H1 (cell line): ENCODE data around the gene PGAM2. TPM values are rescaled to one million over a fixed set of nuclear protein-coding genes. Genes with fewer than 3 reads are reported as not detected.

Experiments
- CTCF ChIA-PET: fragments of 300-600 bp; sonication (Branson Sonifier 250); formaldehyde crosslinking; loops from one replicate; lab custom pipeline; 2021; ENCODE audit not compliant: partially characterized antibody; lab: Charles Lee
- POLR2A ChIA-PET: fragments of 300-600 bp; sonication (Branson Sonifier 250); formaldehyde crosslinking; loops from one replicate; lab custom pipeline; 2021; ENCODE audit warnings: inconsistent platforms; ENCODE audit not compliant: partially characterized antibody; lab: Charles Lee
- DNase-seq, 2 experiments: peaks; one replicate each; pipeline versions ENCODE4 v3.0.0 to v3.0.0-alpha.2; 2010 to 2022; ENCODE audit warnings: low spot score in 2 of 2, low read depth in 1 of 2, mixed read lengths in 1 of 2
- FAIRE-seq: peaks from 2 replicates; lab custom pipeline; 2011; peaks lifted over from hg19 to GRCh38; lab: Jason Lieb, UNC
- H2AFZ ChIP-seq: 2 replicates; pipeline ENCODE4 v1.8.1; 2012; ENCODE audit warnings: low read length, inconsistent platforms
- H2AK5ac ChIP-seq: 2 replicates; pipeline ENCODE4 v1.6.1; 2013; ENCODE audit warnings: low read depth, low read length
- H2BK120ac ChIP-seq: replicated peaks from 2 replicates; pipeline ENCODE3; 2013; ENCODE audit warnings: low read depth, low read length, inconsistent platforms
- H2BK12ac ChIP-seq: 2 replicates; pipeline ENCODE4 v1.6.1; 2013; ENCODE audit warnings: low read depth, low read length
- H2BK15ac ChIP-seq: 2 replicates; pipeline ENCODE4 v1.6.1; 2013; ENCODE audit warnings: low read length
- H2BK20ac ChIP-seq: 2 replicates; pipeline ENCODE4 v1.6.1; 2013; ENCODE audit warnings: low read length
- H2BK5ac ChIP-seq: 2 replicates; pipeline ENCODE4 v1.6.1; 2013; ENCODE audit warnings: low read depth, low read length
- H3K14ac ChIP-seq: 2 replicates; pipeline ENCODE4 v1.6.1; 2013; ENCODE audit warnings: inconsistent platforms; ENCODE audit not compliant: insufficient read length
- H3K18ac ChIP-seq: 2 replicates; pipeline ENCODE4 v1.6.1; 2013; ENCODE audit warnings: low read length; ENCODE audit errors: extremely low read depth
- H3K23ac ChIP-seq: 2 replicates; pipeline ENCODE4 v1.6.1; 2013; ENCODE audit warnings: inconsistent platforms; ENCODE audit not compliant: insufficient read length
- H3K23me2 ChIP-seq: 2 replicates; pipeline ENCODE4 v1.6.1; 2013; ENCODE audit warnings: low read depth, low read length
- H3K27ac ChIP-seq: 2 replicates; pipeline ENCODE4 v1.6.1; 2011; ENCODE audit warnings: low read depth, low read length, inconsistent platforms
- H3K27me3 ChIP-seq, 4 experiments: replicated peaks in 1 of 4; 1 replicate in 1 of 4; 2 replicates in 3 of 4; pipeline versions ENCODE4 v1.6.1 to v1.8.1; 2011 to 2013; ENCODE audit warnings: low read length in 3 of 4, mild to moderate bottlenecking in 3 of 4, inconsistent platforms in 2 of 4, mixed read lengths in 2 of 4, moderate library complexity in 1 of 4; ENCODE audit not compliant: control insufficient read depth in 3 of 4, insufficient read depth in 3 of 4; ENCODE audit errors: extremely low read depth in 1 of 4
- H3K36me3 ChIP-seq, 4 experiments: 2 replicates each; pipeline versions ENCODE4 v1.6.1 to v1.8.1; 2011 to 2013; ENCODE audit warnings: mild to moderate bottlenecking in 4 of 4, low read length in 3 of 4, moderate library complexity in 2 of 4, control low read depth in 1 of 4, inconsistent platforms in 1 of 4; ENCODE audit not compliant: insufficient read depth in 4 of 4, control insufficient read depth in 2 of 4
- H3K4ac ChIP-seq: replicated peaks from 2 replicates; pipeline ENCODE3; 2013; ENCODE audit warnings: low read length, low read depth, mixed read lengths, inconsistent platforms; ENCODE audit not compliant: insufficient read length
- H3K4me1 ChIP-seq, 4 experiments: replicated peaks in 1 of 4; 1 replicate in 1 of 4; 2 replicates in 3 of 4; pipeline versions ENCODE4 v1.6.1 to v1.8.1; 2011 to 2013; ENCODE audit warnings: low read length in 3 of 4, inconsistent platforms in 2 of 4, mixed read lengths in 1 of 4; ENCODE audit not compliant: insufficient read depth in 4 of 4, control insufficient read depth in 3 of 4
- H3K4me2 ChIP-seq, 2 experiments: 2 replicates each; pipeline versions ENCODE4 v1.6.1 to v1.8.1; 2011 to 2013; ENCODE audit warnings: low read depth in 2 of 2, low read length in 2 of 2, control low read depth in 1 of 2, inconsistent platforms in 1 of 2, mild to moderate bottlenecking in 1 of 2; ENCODE audit not compliant: insufficient read depth in 1 of 2
- H3K4me3 ChIP-seq, 4 experiments: fragments of 200-600, 300-600 bp in 1 of 4; sonication (generic), shearing (Covaris generic), sonication (Bioruptor Twin) in 1 of 4; 2 replicates each; pipeline versions ENCODE4 v1.5.1 to v1.8.1; 2011 to 2016; ENCODE audit warnings: low read length in 4 of 4, low read depth in 3 of 4, control low read depth in 2 of 4, inconsistent platforms in 2 of 4, mild to moderate bottlenecking in 2 of 4, mixed read lengths in 1 of 4, moderate library complexity in 1 of 4; ENCODE audit not compliant: insufficient read depth in 2 of 4; ENCODE audit errors: extremely low read depth in 1 of 4
- H3K56ac ChIP-seq: replicated peaks from 2 replicates; pipeline ENCODE3; 2013; ENCODE audit warnings: low read depth, mild to moderate bottlenecking, mixed read lengths, low read length, inconsistent platforms; ENCODE audit not compliant: insufficient read length
- H3K79me1 ChIP-seq: 2 replicates; pipeline ENCODE4 v1.6.1; 2013; ENCODE audit warnings: low read depth, low read length, control low read depth
- H3K79me2 ChIP-seq, 2 experiments: 2 replicates each; pipeline versions ENCODE4 v1.6.1 to v1.8.1; 2012 to 2013; ENCODE audit warnings: low read length in 2 of 2, mild to moderate bottlenecking in 2 of 2, inconsistent platforms in 1 of 2; ENCODE audit not compliant: insufficient read depth in 2 of 2, control insufficient read depth in 1 of 2
- H3K9ac ChIP-seq, 4 experiments: replicated peaks in 1 of 4; 1 replicate in 1 of 4; 2 replicates in 3 of 4; pipeline versions ENCODE4 v1.6.1 to v1.8.1; 2011 to 2013; ENCODE audit warnings: low read depth in 3 of 4, low read length in 3 of 4, control low read depth in 2 of 4, mild to moderate bottlenecking in 2 of 4, moderate library complexity in 2 of 4, inconsistent platforms in 1 of 4; ENCODE audit errors: extremely low read depth in 1 of 4
- H3K9me3 ChIP-seq, 2 experiments: 2 replicates each; pipeline versions ENCODE4 v1.6.1 to v1.8.1; 2012 to 2013; ENCODE audit warnings: mild to moderate bottlenecking in 2 of 2, moderate library complexity in 2 of 2, control low read depth in 1 of 2, inconsistent platforms in 1 of 2, low read depth in 1 of 2, low read length in 1 of 2, mixed read lengths in 1 of 2; ENCODE audit not compliant: insufficient read depth in 2 of 2
- H4K20me1 ChIP-seq, 2 experiments: replicated peaks in 1 of 2; 2 replicates each; pipeline versions ENCODE3 to v1.8.1; 2011 to 2013; ENCODE audit warnings: inconsistent platforms in 2 of 2, low read length in 2 of 2, mild to moderate bottlenecking in 1 of 2; ENCODE audit not compliant: insufficient read depth in 2 of 2, control insufficient read depth in 1 of 2
- H4K5ac ChIP-seq: 2 replicates; pipeline ENCODE4 v1.6.1; 2013; ENCODE audit warnings: low read length, low read depth, mixed read lengths, inconsistent platforms; ENCODE audit not compliant: insufficient read length
- H4K8ac ChIP-seq: 2 replicates; pipeline ENCODE4 v1.8.0; 2013; ENCODE audit warnings: mild to moderate bottlenecking, moderate library complexity, low read length, inconsistent platforms; ENCODE audit not compliant: insufficient read depth; ENCODE audit errors: extremely low read depth
- H4K91ac ChIP-seq: replicated peaks from 2 replicates; pipeline ENCODE3; 2013; ENCODE audit warnings: low read length, mixed read lengths, inconsistent platforms; ENCODE audit not compliant: insufficient read length
- EGR1 ChIP-seq: IDR thresholded peaks from 2 replicates; pipeline ENCODE4 v1.6.1; 2011; ENCODE audit warnings: low read depth, low read length, borderline replicate concordance
- EZH2 ChIP-seq: fragments of 200-600 bp; sonication (generic); IDR thresholded peaks from 2 replicates; pipeline ENCODE4 v1.7.1; 2012; ENCODE audit warnings: low read depth, mild to moderate bottlenecking, moderate library complexity, low read length, inconsistent platforms; ENCODE audit not compliant: severe bottlenecking
- JUN ChIP-seq: IDR thresholded peaks from 2 replicates; pipeline ENCODE4 v1.6.1; 2011; ENCODE audit warnings: low read depth, mild to moderate bottlenecking, improper control_type of control experiment, low read length
- KDM4A ChIP-seq: IDR thresholded peaks from one replicate; pipeline ENCODE4 v1.7.1; 2012; ENCODE audit warnings: low read depth, mild to moderate bottlenecking, moderate library complexity, low read length, inconsistent platforms; ENCODE audit not compliant: severe bottlenecking
- SIRT6 ChIP-seq: IDR thresholded peaks from one replicate; pipeline ENCODE4 v1.7.1; 2012; ENCODE audit warnings: low read length, inconsistent platforms
- SP2 ChIP-seq: IDR thresholded peaks from 2 replicates; pipeline ENCODE4 v1.6.1; 2012; ENCODE audit warnings: mild to moderate bottlenecking, low read length, inconsistent platforms
- TBP ChIP-seq: IDR thresholded peaks from 2 replicates; pipeline ENCODE4 v1.6.1; 2011; ENCODE audit warnings: low read depth, low read length, improper control_type of control experiment
- YY1 ChIP-seq: IDR thresholded peaks from 2 replicates; pipeline ENCODE4 v1.6.1; 2011; ENCODE audit warnings: low read depth, mild to moderate bottlenecking, low read length
- ZNF274 ChIP-seq: IDR thresholded peaks from 2 replicates; pipeline ENCODE4 v1.7.0; 2012; ENCODE audit warnings: low read length, borderline replicate concordance; ENCODE audit errors: extremely low read depth
- WGBS, 2 experiments: shearing (Covaris generic) in 1 of 2; methylation state at CpG; one replicate each; pipeline versions ENCODE4 v1.1.6 to v1.1.7; 2013 to 2015; ENCODE audit warnings: low lambda C conversion rate in 2 of 2, mixed read lengths in 2 of 2, inconsistent platforms in 1 of 2, low coverage in 1 of 2, missing lambda C conversion rate in 1 of 2; ENCODE audit not compliant: insufficient replicate concordance in 2 of 2, insufficient coverage in 1 of 2, insufficient read length in 1 of 2; ENCODE audit errors: extremely low coverage in 1 of 2, missing lambda C conversion rate in 1 of 2; 5-methylcytosine and 5-hydroxymethylcytosine counted together
- polyA plus RNA-seq, 7 experiments: library from polyadenylated mRNA; depleted of rRNA in 3 of 7; stranded (reverse) in 5 of 7; unstranded in 2 of 7; fragments of >200 nt in 5 of 7; fragments of 200-250 nt in 2 of 7; gene quantifications; 1 replicate in 5 of 7; 2 replicates in 1 of 7; 4 replicates in 1 of 7; pipeline versions ENCODE4 v1.2.1 to v1.2.3, GENCODE V29; 2011 to 2013; ENCODE audit warnings: missing spikeins in 2 of 7, mixed read lengths in 2 of 7
- total RNA-seq: library from RNA; stranded (reverse); fragmentation: NEBNext Ultra II Directional; extraction: Animal tissue kit (Norgen Biotek cat#: 25700); gene quantifications from 2 replicates; pipeline ENCODE4 v1.2.1, GENCODE V29; 2021
- TF ChIP-seq, protein P1 (sequence below): IDR thresholded peaks from 2 replicates; pipeline ENCODE4 v1.6.1; 2012; ENCODE audit warnings: inconsistent platforms

Gene PGAM2
- total and polyA plus RNA-seq, 2 of the 8 experiments (the other 6 are each of a cell fraction or from before 2014, with no cell fraction given): 2.1 to 2.9 TPM

DNA sequence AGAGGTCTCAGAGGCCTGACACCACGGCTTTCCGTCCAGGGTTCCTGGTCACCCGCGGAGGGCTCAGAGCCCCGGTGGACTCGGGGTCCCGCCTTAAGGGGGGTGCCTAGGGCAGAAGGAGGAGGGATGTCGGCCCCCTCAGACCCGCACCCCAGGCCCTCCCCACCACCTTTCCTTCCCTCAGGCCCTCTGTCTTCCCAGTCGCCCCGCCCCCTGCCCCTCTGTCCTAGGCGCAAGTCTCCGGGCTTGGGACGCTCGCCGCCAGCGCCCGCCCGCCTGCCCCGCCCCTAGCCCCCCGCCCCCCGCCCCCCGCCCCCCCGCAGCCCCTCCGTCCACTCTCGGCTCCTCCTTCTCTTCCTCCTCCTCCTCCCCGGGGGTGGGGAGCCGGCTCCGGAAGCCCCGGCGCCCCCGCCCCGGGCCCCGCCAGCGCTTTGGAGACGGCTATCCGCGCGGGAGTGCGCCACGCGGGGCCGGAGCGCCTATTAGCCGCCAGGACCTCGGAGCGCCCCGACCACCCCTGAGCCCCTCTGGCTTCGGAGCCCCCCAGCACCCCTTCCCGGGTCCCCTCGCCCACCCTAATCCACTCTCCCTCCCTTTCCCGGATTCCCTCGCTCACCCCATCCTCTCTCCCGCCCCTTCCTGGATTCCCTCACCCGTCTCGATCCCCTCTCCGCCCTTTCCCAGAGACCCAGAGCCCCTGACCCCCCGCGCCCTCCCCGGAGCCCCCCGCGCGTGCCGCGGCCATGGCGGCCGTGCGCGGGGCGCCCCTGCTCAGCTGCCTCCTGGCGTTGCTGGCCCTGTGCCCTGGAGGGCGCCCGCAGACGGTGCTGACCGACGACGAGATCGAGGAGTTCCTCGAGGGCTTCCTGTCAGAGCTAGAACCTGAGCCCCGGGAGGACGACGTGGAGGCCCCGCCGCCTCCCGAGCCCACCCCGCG is 38.8 kb upstream of the PGAM2 start, which contains the start of gene AEBP1:
AEBP1 (plus strand) TSS at position 423 of the 937 bp plus-strand sequence; CDS start at position 744, 321 bp downstream.
- peaks cover 0 to 12% (median 9%) of the 10 kb centered on the region in 4 experiments; a peak in 6 of 7 replicates for H3K4me1 ChIP-seq
- peaks cover 15% of the 10 kb centered on the region for H3K23me2 ChIP-seq
- H3K4me2 ChIP-seq: peak within 1 kb of the TSS; percentile 84 to 98
- H2BK5ac ChIP-seq: peak within 1 kb of the TSS; percentile 35; the same call in 1 of the 2 replicates
- peak within 1 kb of the TSS; percentile 21 for H3K4ac ChIP-seq
- H3K79me1 ChIP-seq: peaks cover 4% of the 10 kb centered on the region; the same call in 1 of the 2 replicates
- peak within 1 kb of the TSS; percentile 18 for H4K5ac ChIP-seq
- H2BK15ac ChIP-seq: peak within 1 kb of the TSS; percentile 36; the same call in 1 of the 2 replicates
- H3K4me3 ChIP-seq: peak within 1 kb of the TSS; percentile 52 to 87 (median 64)
- ChIA-PET POLR2A (interaction anchor here (1.0 to 2.0 kb wide), 3 partner anchors 11 to 43 kb away, joined by 3 to 13 read pairs (median 8); no protein-coding TSS in a partner anchor), CTCF (interaction anchor here (1.2 to 1.4 kb wide), 2 partner anchors 31 to 117 kb away, joined by 4 to 5 read pairs; no protein-coding TSS in a partner anchor)
- peaks cover 2 to 3% of the 10 kb centered on the region in 2 experiments for H4K20me1 ChIP-seq
- FAIRE-seq: no peak
- no peaks in the 10 kb centered on the region; a peak in 1 of 4 replicates for H3K79me2 ChIP-seq
- H3K27me3 ChIP-seq: peaks cover 0 to 29% (median 16%) of the 10 kb centered on the region in 4 experiments; a peak in 6 of 7 replicates
- no peak within 1 kb of the TSS for H3K14ac ChIP-seq
- 7% methylated on average over 31 of the region's 87 CpGs; no CpG with 5 or more reads in 1 of the 2 experiments for WGBS, 2 experiments
- no peak within 1 kb of the TSS; the same call in none of the 2 replicates for H3K18ac ChIP-seq
- no peak within 1 kb of the TSS for H2BK20ac ChIP-seq
- 0 out of 2 replicates have a peak within 1 kb of the TSS, but pooled peaks have one; percentile 65 for H2AK5ac ChIP-seq
- H2AFZ ChIP-seq: no peak within 1 kb of the TSS; the same call in 1 of the 2 replicates
- H4K8ac ChIP-seq: peak within 1 kb of the TSS; percentile 36; the same call in 1 of the 2 replicates
- peak in 1 of 2 experiments; percentile 78 for DNase-seq
- no peak within 1 kb of the TSS for H3K27ac ChIP-seq
- peak within 1 kb of the TSS; percentile 60; the same call in 1 of the 2 replicates for H2BK12ac ChIP-seq
- no peaks in the 10 kb centered on the region; a peak in 2 of 8 replicates for H3K36me3 ChIP-seq
- no peak within 1 kb of the TSS for H3K23ac ChIP-seq
- H3K9me3 ChIP-seq: no peaks in the 10 kb centered on the region
- H3K9ac ChIP-seq: no peak within 1 kb of the TSS; a peak in 2 of 7 replicates
- no peak within 1 kb of the TSS for H4K91ac ChIP-seq
- no peak within 1 kb of the TSS for H3K56ac ChIP-seq
- H2BK120ac ChIP-seq: no peak within 1 kb of the TSS
- TF ChIP-seq EZH2 (no peak), JUN (no peak), TBP (no peak), SIRT6 (no peak), EGR1 (no peak), ZNF274 (no peak), YY1 (peak; percentile 45; the same call in 1 of the 2 replicates), SP2 (no peak), KDM4A (peak; percentile 56)
- TF ChIP-seq, protein P1, sequence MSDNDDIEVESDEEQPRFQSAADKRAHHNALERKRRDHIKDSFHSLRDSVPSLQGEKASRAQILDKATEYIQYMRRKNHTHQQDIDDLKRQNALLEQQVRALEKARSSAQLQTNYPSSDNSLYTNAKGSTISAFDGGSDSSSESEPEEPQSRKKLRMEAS: 0 out of 2 replicates have a peak, but pooled peaks have one; percentile 36
